Hepatocyte (in vitro differentiated cells): ENCODE measurements around the gene SLC16A7.

Experiments
- CTCF ChIP-seq: fragments of 200-600 bp; sonication (generic); IDR thresholded peaks from 2 replicates; pipeline ENCODE4 v1.5.1; 2016; ENCODE audit warnings: antibody characterized with exemption, mild to moderate bottlenecking; ENCODE audit not compliant: poor library complexity
- EZH2 ChIP-seq: fragments of 200-600 bp; sonication (generic); IDR thresholded peaks from 2 replicates; pipeline ENCODE4 v1.6.1; 2016; ENCODE audit warnings: antibody characterized with exemption, mild to moderate bottlenecking, borderline replicate concordance

- TF ChIP-seq CTCF, result no peak
- TF ChIP-seq EZH2, result no peak
Measured at GRCh38 chr12:59763835-59764234, 168.0 kb downstream of the SLC16A7 start.
